Measurements from ENCODE around the gene PHF21B. TPM values are rescaled to one million over a fixed set of nuclear protein-coding genes. Genes with fewer than 3 reads are reported as not detected.
A peak's percentile ranks its signal among the peaks of the same experiment; 100 is the strongest.
"Not testable (repeated sequence)": the region's sequence is repeated elsewhere in the genome, so short reads cannot be mapped to it uniquely, and the experiment has no call there.

Gene PHF21B
- total and polyA plus RNA-seq, 12 donors, result 0.30 to 4.4 (median 1.8) TPM

DNA sequence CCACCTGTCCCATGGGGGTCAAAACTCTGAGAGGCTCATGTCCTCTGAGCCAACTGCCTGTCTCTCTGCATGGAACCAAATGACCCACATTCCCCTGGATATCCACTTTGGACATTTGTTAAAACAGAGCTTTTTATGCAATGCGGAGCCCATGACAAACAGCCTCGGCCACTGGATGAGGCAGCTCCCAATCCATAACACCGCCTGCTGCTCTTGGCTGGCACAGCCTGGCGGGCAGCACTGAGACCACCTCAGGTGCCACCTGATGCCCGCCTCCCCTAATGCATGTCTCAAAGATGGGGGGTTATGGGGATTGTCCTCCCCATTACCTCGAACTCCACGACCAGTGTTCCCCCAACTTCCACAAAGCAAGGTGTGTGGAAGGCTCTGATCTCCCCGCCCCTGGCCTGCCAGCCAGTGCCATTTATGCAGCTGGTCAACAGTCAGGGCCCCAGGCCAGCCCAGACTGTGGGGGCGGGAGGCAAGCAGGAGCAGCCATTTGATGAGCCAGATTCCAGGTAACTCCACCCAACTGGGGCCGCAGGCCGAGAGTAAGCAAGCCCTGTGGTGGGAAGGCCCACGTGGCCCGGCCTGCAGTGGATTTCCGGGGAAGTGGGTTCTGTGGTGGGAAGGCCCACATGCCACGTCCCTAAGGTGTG is 84.2 kb downstream of the PHF21B start:
- Histone ChIP-seq H3K4me1 (replicated peaks in 1 of 2) (no peaks in the 10 kb centered on the region), H3K27ac (no peak overlapping the region), H3K36me3 (replicated peaks in 1 of 2) (no peaks in the 10 kb centered on the region), H3K9me3 (replicated peaks in 1 of 3) (no peaks in the 10 kb centered on the region), H3K4me3 (no peak overlapping the region), H3K27me3 (no peaks in the 10 kb centered on the region)
- no peak for DNase-seq
- intact Hi-C loops (cut with DNase I), result no loop called here
- no peak for TF ChIP-seq POLR2A (IDR thresholded peaks at IDR 0.05)
- TF ChIP-seq, protein P1, sequence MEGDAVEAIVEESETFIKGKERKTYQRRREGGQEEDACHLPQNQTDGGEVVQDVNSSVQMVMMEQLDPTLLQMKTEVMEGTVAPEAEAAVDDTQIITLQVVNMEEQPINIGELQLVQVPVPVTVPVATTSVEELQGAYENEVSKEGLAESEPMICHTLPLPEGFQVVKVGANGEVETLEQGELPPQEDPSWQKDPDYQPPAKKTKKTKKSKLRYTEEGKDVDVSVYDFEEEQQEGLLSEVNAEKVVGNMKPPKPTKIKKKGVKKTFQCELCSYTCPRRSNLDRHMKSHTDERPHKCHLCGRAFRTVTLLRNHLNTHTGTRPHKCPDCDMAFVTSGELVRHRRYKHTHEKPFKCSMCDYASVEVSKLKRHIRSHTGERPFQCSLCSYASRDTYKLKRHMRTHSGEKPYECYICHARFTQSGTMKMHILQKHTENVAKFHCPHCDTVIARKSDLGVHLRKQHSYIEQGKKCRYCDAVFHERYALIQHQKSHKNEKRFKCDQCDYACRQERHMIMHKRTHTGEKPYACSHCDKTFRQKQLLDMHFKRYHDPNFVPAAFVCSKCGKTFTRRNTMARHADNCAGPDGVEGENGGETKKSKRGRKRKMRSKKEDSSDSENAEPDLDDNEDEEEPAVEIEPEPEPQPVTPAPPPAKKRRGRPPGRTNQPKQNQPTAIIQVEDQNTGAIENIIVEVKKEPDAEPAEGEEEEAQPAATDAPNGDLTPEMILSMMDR (IDR thresholded peaks at IDR 0.05), result no peak
- WGBS, 4 donors, result 88 to 95% (median 93%) methylated on average over 8 to 15 of the region's 15 CpGs

DNA sequence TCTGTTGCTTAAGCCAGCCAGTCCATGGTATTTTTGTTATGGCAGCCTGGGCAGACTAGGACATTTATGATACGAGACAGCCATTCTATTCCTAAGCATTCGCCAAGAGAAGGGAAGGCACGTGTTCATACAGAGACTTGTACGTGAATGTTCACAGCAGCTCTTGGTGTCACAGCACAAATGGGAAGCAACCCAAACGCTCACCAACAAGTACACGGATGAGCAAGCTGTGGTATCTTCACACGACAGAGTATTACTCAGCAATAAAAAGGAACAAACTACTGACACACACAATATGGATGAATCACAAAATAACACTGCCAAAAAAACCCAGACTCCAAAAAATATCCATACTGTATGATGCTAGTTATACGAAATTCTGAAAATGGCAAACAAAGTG is 85.1 kb downstream of the PHF21B start:
- 84 to 91% (median 88%) methylated on average over 8 of the region's 8 CpGs for WGBS, 4 donors
- H3K4me1 ChIP-seq (replicated peaks in 1 of 2), result no peaks in the 10 kb centered on the region
- H3K9me3 ChIP-seq (replicated peaks in 1 of 3), result no peaks in the 10 kb centered on the region
- H3K27ac ChIP-seq, result no peak overlapping the region
- intact Hi-C loops (cut with DNase I), result no loop called here
- no peak overlapping the region for H3K4me3 ChIP-seq
- TF ChIP-seq POLR2A (IDR thresholded peaks at IDR 0.05), result no peak
- TF ChIP-seq, protein P1 (IDR thresholded peaks at IDR 0.05), result no peak
- H3K27me3 ChIP-seq, result no peaks in the 10 kb centered on the region
- H3K36me3 ChIP-seq (replicated peaks in 1 of 2), result no peaks in the 10 kb centered on the region
- no peak for DNase-seq

DNA sequence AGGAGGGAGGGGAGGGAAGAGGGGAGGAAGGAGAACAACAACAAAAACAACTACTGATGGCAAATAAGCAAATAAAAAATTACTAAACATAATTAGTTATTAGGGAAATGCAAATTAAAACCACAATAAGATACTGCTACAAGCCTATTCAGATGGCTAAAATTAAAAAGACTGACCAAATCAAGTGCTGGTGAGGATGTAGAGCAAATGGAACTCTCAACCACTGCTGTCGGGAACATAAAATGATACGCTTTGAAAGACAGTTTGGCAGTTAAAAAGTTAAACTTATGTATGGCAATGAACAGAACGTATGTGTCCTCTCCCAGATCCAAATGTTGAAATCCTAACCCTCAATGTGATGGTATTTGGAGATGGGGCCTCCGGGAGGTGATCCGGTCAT is 85.7 kb downstream of the PHF21B start:
- H3K4me3 ChIP-seq, result no peak overlapping the region
- DNase-seq, result no peak
- H3K4me1 ChIP-seq (replicated peaks in 1 of 2), result no peaks in the 10 kb centered on the region
- WGBS, 4 donors, result 70 to 83% (median 79%) methylated on average over 5 of the region's 5 CpGs
- no peaks in the 10 kb centered on the region for H3K36me3 ChIP-seq (replicated peaks in 1 of 2)
- intact Hi-C loops (cut with DNase I), result no loop called here
- TF ChIP-seq, protein P1 (IDR thresholded peaks at IDR 0.05), result no peak
- no peak for TF ChIP-seq POLR2A (IDR thresholded peaks at IDR 0.05)
- no peaks in the 10 kb centered on the region for H3K27me3 ChIP-seq
- H3K27ac ChIP-seq, result no peak overlapping the region
- H3K9me3 ChIP-seq (replicated peaks in 1 of 3), result no peaks in the 10 kb centered on the region

DNA sequence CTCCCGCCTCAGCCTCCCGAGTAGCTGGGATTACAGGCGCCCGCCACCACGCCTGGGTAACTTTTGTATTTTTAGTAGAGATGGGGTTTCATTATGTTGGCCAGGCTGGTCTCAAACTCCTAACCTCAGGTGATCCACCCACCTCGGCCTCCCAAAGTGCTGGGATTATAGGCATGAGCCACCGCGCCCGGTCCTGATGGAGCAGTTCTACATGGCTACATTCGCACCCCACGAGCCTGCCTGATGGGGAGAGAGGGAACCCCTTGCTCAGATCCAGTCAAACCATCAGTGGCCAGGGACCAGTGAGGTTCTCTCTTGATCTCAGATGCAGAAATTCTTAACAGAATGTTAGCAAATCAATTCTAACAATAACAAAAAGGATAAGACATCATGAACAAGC is 88.0 kb downstream of the PHF21B start:
- H3K4me3 ChIP-seq; H3K27me3 ChIP-seq; H3K9me3 ChIP-seq (replicated peaks in 1 of 3); H3K27ac ChIP-seq; intact Hi-C loops (cut with DNase I); H3K4me1 ChIP-seq (replicated peaks in 1 of 2); H3K36me3 ChIP-seq (replicated peaks in 1 of 2): not testable (repeated sequence)
- WGBS, 4 donors, result 88 to 96% (median 94%) methylated on average over 9 to 11 of the region's 11 CpGs
- DNase-seq, result peak in 1 of 7 donors; percentile 7

DNA sequence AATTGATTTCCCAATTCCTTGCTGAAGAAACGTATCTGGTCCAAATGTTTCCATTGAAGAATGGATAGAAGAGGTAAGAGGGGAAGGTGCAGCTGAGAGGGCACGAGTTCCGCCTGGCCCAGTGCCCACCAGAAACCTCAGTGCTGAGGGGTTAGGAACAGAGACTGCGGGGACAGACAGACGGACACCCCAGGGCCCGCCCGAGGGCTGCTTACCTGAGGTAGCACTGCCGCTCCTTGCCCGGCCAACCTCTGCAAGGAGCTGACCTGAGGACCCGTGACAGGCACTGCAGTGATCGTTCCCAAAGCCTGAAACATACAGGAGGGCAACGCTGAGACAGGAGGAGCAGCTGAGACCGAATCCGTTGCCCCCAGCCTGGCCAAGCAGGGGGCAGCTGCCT is 89.6 kb downstream of the PHF21B start:
- no peaks in the 10 kb centered on the region for H3K4me1 ChIP-seq (replicated peaks in 1 of 2)
- H3K27ac ChIP-seq, result no peak overlapping the region
- 92 to 97% (median 95%) methylated on average over 14 of the region's 14 CpGs for WGBS, 4 donors
- peak in 1 of 7 donors; percentile 10 for DNase-seq
- no peaks in the 10 kb centered on the region for H3K36me3 ChIP-seq (replicated peaks in 1 of 2)
- H3K9me3 ChIP-seq (replicated peaks in 1 of 3), result no peaks in the 10 kb centered on the region
- TF ChIP-seq, protein P1 (IDR thresholded peaks at IDR 0.05), result no peak
- no peak for TF ChIP-seq POLR2A (IDR thresholded peaks at IDR 0.05)
- H3K4me3 ChIP-seq, result no peak overlapping the region
- intact Hi-C loops (cut with DNase I), result no loop called here
- no peaks in the 10 kb centered on the region for H3K27me3 ChIP-seq
